Activated CD4-positive, alpha-beta memory T cell treated with anti-CD3 and anti-CD28 coated beads, Interleukin-2, amount 10 ng/mL, durations not matched to agents 7 days and 5 days (primary cell): Measurements from ENCODE around the gene SLC8A2. TPM values are rescaled to one million over a fixed set of nuclear protein-coding genes. Genes with fewer than 3 reads are reported as not detected.

Source experiments
- CTCF ChIA-PET: fragments of 350-600 bp; sonication (Branson Sonifier 250); formaldehyde crosslinking; loops from one replicate; lab custom pipeline; 2021; ENCODE audit warnings: antibody characterized with exemption, inconsistent platforms; lab: Charles Lee
- POLR2A ChIA-PET: fragments of 350-600 bp; sonication (Branson Sonifier 250); formaldehyde crosslinking; loops from one replicate; lab custom pipeline; 2021; ENCODE audit warnings: antibody characterized with exemption; lab: Charles Lee
- DNase-seq: peaks from one replicate; pipeline ENCODE4 v3.0.0-alpha.2; 2020
- H3K27ac Mint-ChIP-seq: one replicate; pipeline ENCODE4 v1.8.0; 2021; ENCODE audit warnings: mild to moderate bottlenecking, mixed read lengths
- H3K27me3 Mint-ChIP-seq: one replicate; pipeline ENCODE4 v1.8.0; 2021; ENCODE audit warnings: mixed read lengths
- H3K36me3 Mint-ChIP-seq: one replicate; pipeline ENCODE4 v1.8.0; 2021; ENCODE audit warnings: low read depth, mixed read lengths
- H3K4me1 Mint-ChIP-seq: one replicate; pipeline ENCODE4 v1.8.0; 2021; ENCODE audit warnings: mixed read lengths
- H3K4me3 Mint-ChIP-seq: one replicate; pipeline ENCODE4 v1.8.0; 2021; ENCODE audit warnings: mild to moderate bottlenecking, mixed read lengths
- H3K9me3 Mint-ChIP-seq: one replicate; pipeline ENCODE4 v1.8.0; 2021; ENCODE audit warnings: mixed read lengths
- total RNA-seq, 2 experiments: library from RNA; stranded (reverse); gene quantifications; one replicate each; pipeline ENCODE4 v1.2.3, GENCODE V29; 2021

The SLC8A2 gene
- total RNA-seq, 2 experiments from 2014 or later: not detected

DNA sequence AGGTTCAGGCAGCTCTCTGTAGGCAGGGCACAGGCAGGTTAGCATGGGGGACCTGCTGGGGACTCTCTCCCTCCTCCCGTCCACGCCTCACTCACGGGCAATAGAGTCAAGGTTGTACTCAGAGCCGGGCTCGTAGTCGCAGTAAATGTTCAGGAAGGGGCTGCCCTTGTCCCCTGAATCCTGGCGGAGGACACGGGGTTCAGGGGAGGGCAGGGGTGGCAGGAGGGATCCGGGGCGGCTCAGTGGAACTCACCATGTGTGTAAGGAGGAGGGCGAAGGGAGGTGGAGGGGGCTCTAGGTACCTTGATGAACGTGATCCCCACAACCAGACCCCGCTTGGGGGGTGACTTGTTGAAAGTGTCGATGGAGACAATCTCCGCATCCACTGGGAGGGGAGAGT is 11.5 kb upstream of the SLC8A2 start:
- ChIA-PET POLR2A (interaction anchor here (0.6 to 3.0 kb wide), 15 partner anchors 8 to 687 kb away, joined by 3 to 20 read pairs (median 5); partner anchors contain the start of genes BICRA, INAFM1, NAPA and NOP53), CTCF (interaction anchor here (0.6 to 3.3 kb wide), 23 partner anchors 7 to 1166 kb away, joined by 3 to 33 read pairs (median 5); partner anchors contain the start of genes DHX34, NAPA and NOP53)
- H3K4me3 Mint-ChIP-seq: no peak overlapping the region
- H3K9me3 Mint-ChIP-seq: no peaks in the 10 kb centered on the region
- H3K36me3 Mint-ChIP-seq: peaks cover 11% of the 10 kb centered on the region
- peaks cover 36% of the 10 kb centered on the region for H3K4me1 Mint-ChIP-seq
- no peaks in the 10 kb centered on the region for H3K27me3 Mint-ChIP-seq
- DNase-seq: no peak
- H3K27ac Mint-ChIP-seq: no peak overlapping the region

DNA sequence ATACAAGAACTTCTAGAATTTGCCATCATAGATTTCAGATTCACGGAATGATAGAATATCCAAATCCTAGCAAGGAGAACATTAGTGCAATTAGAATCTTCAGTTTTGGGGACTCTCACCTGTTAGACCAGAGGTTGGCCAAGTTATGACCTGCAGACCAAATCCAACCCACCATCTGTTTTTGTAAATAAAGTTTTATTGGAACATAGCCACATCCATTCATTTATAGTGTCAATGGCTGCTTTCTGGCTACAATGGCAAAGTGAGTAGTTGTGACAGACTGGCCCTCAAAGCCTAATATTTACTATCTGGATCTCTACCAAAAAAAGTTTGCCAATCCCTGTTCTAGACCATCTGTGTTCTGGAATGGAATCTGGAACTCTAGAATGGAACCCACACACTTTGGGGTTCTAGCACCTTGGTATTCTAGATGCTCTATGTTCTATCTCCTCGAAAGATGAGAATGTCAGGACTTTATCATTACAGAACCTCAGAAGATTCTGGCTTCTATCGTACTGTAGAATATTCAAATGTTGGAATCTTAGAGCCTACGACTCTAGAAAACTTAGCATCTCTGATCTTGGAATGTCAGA is 9.9 kb upstream of the SLC8A2 start:
- ChIA-PET CTCF (interaction anchor here (0.7 to 2.7 kb wide), 4 partner anchors 9 to 132 kb away, joined by 3 to 16 read pairs (median 4); no protein-coding TSS in a partner anchor), POLR2A (no interaction called here)
- no peaks in the 10 kb centered on the region for H3K27me3 Mint-ChIP-seq

DNA sequence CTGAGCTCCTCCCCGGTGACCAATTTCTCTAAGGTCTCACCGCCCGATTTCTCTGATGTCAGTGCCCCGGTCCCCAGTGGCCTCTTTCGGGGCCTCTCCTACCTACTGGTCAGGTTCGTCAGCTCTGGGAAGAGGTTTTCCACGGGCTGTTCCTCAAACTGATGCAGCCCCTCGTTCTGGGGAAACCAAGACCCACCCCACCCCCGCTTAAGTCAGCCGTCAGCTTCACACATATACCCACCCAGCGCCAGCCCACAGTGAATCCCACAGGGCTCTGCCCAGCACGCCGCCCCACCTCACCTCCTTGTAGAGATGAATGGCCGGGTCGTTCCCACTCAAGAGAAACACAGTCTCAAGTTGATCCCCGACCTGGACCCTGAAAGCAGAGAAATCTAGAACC is 9.0 kb upstream of the SLC8A2 start:
- H3K9me3 Mint-ChIP-seq: no peaks in the 10 kb centered on the region
- no peaks in the 10 kb centered on the region for H3K27me3 Mint-ChIP-seq
- H3K36me3 Mint-ChIP-seq: peaks cover 4% of the 10 kb centered on the region
- peaks cover 29% of the 10 kb centered on the region for H3K4me1 Mint-ChIP-seq
- ChIA-PET CTCF (interaction anchor here (0.7 to 1.0 kb wide), 2 partner anchors 44 to 54 kb away, joined by 3 read pairs; no protein-coding TSS in a partner anchor), POLR2A (no interaction called here)
- no peak overlapping the region for H3K4me3 Mint-ChIP-seq
- DNase-seq: no peak
- H3K27ac Mint-ChIP-seq: no peak overlapping the region

More for the DNA sequence above, 9.9 kb upstream of the SLC8A2 start:
- peaks cover 5% of the 10 kb centered on the region for H3K36me3 Mint-ChIP-seq
- no peaks in the 10 kb centered on the region for H3K9me3 Mint-ChIP-seq
- no peak overlapping the region for H3K4me3 Mint-ChIP-seq
- H3K4me1 Mint-ChIP-seq: peaks cover 33% of the 10 kb centered on the region
- H3K27ac Mint-ChIP-seq: no peak overlapping the region
- DNase-seq: no peak

DNA sequence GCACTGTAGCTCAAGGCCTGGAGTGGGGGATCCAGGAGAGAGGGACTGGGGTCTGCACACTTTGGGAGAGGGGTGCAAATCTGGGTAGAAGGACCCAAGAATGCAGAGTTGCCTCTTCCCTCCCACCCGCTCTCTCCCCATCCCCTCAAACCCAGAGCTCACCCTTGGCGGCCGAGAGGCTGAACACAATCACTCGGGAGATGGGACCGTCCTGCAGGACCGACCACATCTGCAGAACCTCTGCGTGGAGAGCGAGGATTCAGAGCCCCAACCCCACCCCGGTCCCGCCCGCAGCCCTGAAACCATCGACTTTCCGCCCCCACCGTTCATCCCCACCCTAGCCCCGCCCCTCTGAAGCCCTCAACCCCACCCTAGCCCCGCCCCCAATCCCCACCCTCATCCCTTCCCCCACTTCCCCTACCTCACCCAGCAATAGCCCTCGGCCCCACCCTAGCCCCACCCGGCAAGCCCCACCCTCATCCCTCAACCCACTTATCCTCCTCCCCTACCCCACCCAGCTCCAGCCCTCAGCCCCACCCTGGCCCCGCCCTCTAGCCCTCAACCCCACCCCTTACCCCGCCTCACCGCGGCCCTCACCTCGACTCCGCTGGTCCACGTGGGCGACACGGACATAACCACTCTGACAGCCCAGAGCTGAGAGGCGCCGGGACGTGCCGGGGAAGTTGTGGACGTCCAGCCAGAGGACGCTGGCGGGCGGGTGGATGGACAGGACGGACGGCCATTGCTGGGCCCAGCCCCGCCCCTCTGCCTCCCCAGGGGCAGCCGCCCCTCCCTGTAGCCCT is 8.2 kb upstream of the SLC8A2 start:
- POLR2A ChIA-PET: interaction anchor here (1.5 kb wide), 1 partner anchor 34 kb away, joined by 3 read pairs; no protein-coding TSS in a partner anchor
- Mint-ChIP-seq H3K9me3 (no peaks in the 10 kb centered on the region), H3K4me1 (peaks cover 21% of the 10 kb centered on the region), H3K36me3 (no peaks in the 10 kb centered on the region), H3K4me3 (no peak overlapping the region), H3K27ac (no peak overlapping the region), H3K27me3 (no peaks in the 10 kb centered on the region)
- CTCF ChIA-PET: interaction anchor here (1.0 kb wide), 1 partner anchor 43 kb away, joined by 3 read pairs; no protein-coding TSS in a partner anchor
- DNase-seq: no peak

DNA sequence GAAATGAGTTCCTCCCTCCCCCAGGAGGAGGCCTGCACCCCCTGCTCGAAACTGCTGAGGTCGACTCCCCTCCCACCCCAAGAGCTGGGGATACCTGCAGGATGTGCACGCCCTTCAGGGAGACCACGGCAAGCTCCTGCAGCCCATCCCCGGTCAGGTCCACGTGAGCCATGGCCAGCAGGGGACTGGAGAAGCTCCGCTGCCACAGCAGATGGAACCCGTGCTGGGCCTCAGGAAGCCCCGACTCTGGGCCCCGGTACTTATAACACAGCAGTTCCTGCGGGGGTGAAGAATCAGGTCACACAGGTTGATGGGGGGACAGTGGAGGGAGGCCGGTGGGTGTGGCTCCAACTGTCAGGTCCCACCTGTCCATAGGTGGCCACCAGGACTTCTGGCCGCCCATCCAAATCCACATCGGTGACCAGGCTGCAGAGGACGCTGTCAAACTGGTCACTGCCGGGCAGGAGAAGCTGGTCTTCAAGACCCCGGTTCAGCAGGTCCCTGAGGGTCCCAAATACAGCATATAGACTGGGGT is 4.8 kb upstream of the SLC8A2 start:
- no peak for DNase-seq
- H3K4me3 Mint-ChIP-seq: no peak overlapping the region
- peaks cover 3% of the 10 kb centered on the region for H3K27me3 Mint-ChIP-seq
- H3K4me1 Mint-ChIP-seq: peaks cover 10% of the 10 kb centered on the region
- ChIA-PET POLR2A (no interaction called here), CTCF (interaction anchor here (1.1 kb wide), 1 partner anchor 8 kb away, joined by 5 read pairs; the partner anchor contains the start of gene KPTN)
- H3K9me3 Mint-ChIP-seq: no peaks in the 10 kb centered on the region
- no peaks in the 10 kb centered on the region for H3K36me3 Mint-ChIP-seq
- H3K27ac Mint-ChIP-seq: no peak overlapping the region

DNA sequence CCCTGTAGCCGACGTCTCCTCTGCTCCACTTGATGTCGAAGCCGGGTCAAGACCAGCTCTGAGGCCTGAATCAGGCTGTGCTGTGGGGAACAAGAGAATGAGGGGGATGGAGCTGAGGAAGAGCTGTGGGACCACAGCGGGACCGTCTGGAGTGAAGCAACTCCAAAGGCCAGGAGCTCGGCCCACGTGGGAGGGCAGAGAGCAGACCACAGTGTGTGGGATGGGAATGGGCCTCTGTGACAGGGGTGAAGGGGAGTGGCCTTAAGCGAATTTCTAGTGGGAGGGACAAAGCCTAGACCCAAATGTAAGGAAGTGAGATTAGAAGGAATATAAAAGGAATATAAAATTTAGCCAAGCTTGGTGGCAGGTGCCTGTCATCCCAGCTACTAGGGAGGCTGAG is 3.8 kb upstream of the SLC8A2 start:
- Mint-ChIP-seq H3K9me3 (no peaks in the 10 kb centered on the region), H3K4me3 (no peak overlapping the region), H3K4me1 (peaks cover 12% of the 10 kb centered on the region), H3K27ac (no peak overlapping the region), H3K27me3 (peaks cover 11% of the 10 kb centered on the region), H3K36me3 (no peaks in the 10 kb centered on the region)
- POLR2A ChIA-PET: interaction anchor here (1.8 kb wide), 1 partner anchor 9 kb away, joined by 5 read pairs; the partner anchor contains the start of gene KPTN
- CTCF ChIA-PET: interaction anchor here (1.1 kb wide), 1 partner anchor 9 kb away, joined by 5 read pairs; the partner anchor contains the start of gene KPTN
- DNase-seq: no peak

DNA sequence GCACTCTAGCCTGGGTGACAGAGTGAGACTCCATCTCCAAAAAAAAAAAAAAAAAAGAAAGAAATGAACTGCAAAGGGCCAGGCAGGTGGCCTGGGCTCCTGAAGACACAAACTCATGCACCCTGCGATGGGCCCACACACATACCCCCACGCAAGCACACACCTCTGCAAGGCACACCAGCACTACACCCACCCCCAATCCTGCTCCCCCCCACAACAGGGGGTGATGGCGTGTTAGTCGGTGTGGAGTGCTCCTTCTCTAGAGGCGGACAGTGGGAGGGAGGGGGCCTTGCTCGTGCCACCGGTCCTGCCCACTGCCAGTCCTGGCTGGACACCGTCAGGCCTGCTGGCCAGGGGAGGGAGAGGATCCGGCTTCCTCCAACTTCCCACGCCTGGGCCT is 1.6 kb upstream of the SLC8A2 start:
- no peak overlapping the region for H3K27ac Mint-ChIP-seq
- no peak overlapping the region for H3K4me3 Mint-ChIP-seq
- ChIA-PET POLR2A (no interaction called here), CTCF (interaction anchor here (2.3 kb wide), 1 partner anchor 10 kb away, joined by 8 read pairs; the partner anchor contains the start of gene KPTN)
- H3K9me3 Mint-ChIP-seq: no peaks in the 10 kb centered on the region
- DNase-seq: no peak
- peaks cover 7% of the 10 kb centered on the region for H3K4me1 Mint-ChIP-seq
- peaks cover 31% of the 10 kb centered on the region for H3K27me3 Mint-ChIP-seq
- no peaks in the 10 kb centered on the region for H3K36me3 Mint-ChIP-seq

DNA sequence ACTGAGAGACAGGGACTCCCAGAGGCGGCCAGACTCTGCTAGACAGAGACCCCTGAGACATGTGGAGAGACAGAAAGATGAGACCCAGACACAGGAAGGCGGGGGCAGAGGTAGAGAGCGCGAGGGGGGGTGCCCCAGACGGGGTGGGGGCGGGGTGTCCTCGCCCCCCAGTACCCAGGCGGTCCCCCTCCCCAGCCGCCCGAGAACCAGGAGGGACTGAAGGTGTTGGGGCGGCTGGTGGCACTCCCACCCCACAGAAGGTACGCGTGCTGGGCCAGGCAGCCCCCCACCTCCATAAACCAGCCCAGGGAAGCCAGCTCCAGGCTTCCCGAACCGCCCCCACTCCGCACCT is 336 bp downstream of the SLC8A2 start:
- no peak for DNase-seq
- Mint-ChIP-seq H3K4me1 (peaks cover 7% of the 10 kb centered on the region), H3K27me3 (peaks cover 39% of the 10 kb centered on the region), H3K4me3 (no peak overlapping the region), H3K36me3 (no peaks in the 10 kb centered on the region), H3K27ac (no peak overlapping the region), H3K9me3 (no peaks in the 10 kb centered on the region)
- ChIA-PET CTCF (no interaction called here), POLR2A (no interaction called here)

DNA sequence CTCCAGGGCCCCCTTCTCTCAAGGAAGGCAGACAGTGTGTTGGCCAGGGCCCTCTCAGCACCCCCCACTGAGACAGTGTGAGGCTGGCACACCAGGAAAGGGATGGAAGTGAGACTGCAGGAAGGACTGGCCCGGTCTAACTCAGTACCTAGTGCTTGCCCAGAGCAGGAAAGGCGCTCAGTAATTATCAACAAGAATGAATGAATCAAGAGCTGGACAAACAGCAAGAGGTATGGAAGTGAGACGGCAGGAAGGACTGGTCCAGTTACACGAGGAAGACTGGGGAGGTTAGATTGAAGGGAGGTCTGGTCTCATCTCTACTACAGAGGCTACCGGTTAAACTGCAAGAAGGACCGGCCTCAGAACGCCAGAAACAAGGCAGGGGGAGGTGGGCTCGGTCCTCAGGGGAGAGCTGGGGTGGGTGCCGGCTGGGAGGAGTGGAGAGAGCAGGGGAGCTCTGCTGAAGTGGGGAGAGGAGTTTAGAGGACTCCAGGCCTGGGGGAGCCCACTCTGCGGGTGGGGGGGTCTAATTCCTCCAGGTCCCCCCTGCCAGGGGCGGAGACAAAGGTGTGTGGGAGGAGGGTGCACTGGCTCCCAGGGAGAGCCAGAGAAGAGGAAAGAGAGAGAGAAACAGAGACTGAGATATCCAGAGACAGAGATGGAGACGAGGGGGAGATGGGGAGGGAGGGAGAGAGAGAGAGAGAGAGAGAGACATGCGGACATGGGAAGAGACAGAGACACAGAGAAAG is 1.1 kb downstream of the SLC8A2 start:
- no peaks in the 10 kb centered on the region for H3K36me3 Mint-ChIP-seq
- H3K4me1 Mint-ChIP-seq: peaks cover 7% of the 10 kb centered on the region
- peaks cover 39% of the 10 kb centered on the region for H3K27me3 Mint-ChIP-seq
- no peak overlapping the region for H3K27ac Mint-ChIP-seq
- POLR2A ChIA-PET: no interaction called here
- CTCF ChIA-PET: no interaction called here
- no peaks in the 10 kb centered on the region for H3K9me3 Mint-ChIP-seq
- DNase-seq: no peak
- no peak overlapping the region for H3K4me3 Mint-ChIP-seq

DNA sequence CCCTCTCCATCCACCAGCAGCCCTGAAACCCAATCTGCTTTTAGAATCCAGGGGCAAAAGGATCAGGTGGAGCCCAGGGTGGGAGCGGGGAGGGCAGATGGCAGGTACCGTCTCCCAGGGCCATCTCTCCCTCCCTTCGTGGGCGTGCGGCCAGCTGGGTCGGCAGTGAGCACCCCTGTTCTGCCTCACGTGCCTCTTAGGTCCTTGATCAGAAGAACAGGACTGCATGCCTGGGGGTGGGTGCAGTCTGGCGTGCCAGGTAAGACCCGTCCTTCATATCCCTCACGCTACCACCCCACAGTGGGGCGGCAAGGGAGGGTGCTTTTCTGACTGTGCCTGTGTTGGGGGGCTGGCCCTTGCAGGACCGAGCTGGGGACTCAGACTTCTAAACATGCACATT is 2.0 kb downstream of the SLC8A2 start:
- ChIA-PET POLR2A (no interaction called here), CTCF (no interaction called here)
- Mint-ChIP-seq H3K4me1 (peaks cover 7% of the 10 kb centered on the region), H3K27me3 (peaks cover 43% of the 10 kb centered on the region), H3K36me3 (no peaks in the 10 kb centered on the region), H3K9me3 (no peaks in the 10 kb centered on the region), H3K4me3 (no peak overlapping the region), H3K27ac (no peak overlapping the region)
- DNase-seq: no peak

DNA sequence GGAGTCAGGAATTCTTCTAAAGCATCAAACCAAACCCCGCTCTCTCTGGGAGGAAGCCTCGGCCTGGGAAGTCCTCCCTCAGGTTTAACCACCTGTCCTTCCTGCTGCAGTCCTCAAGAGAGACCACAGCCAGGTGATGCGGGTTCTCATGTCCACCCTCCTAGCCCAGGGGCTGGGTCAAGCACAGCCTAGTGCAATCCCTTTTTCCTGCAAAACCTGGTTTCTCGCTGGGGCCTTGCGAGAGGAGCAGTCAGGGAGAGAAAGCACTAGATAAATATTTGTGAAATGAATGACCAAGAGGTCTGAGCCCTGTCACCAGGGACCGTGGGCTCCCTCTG is 2.4 kb downstream of the SLC8A2 start:
- Mint-ChIP-seq H3K9me3 (no peaks in the 10 kb centered on the region), H3K4me1 (peaks cover 7% of the 10 kb centered on the region), H3K27ac (no peak overlapping the region), H3K36me3 (no peaks in the 10 kb centered on the region), H3K27me3 (peaks cover 47% of the 10 kb centered on the region), H3K4me3 (no peak overlapping the region)
- CTCF ChIA-PET: no interaction called here
- POLR2A ChIA-PET: no interaction called here
- DNase-seq: no peak

DNA sequence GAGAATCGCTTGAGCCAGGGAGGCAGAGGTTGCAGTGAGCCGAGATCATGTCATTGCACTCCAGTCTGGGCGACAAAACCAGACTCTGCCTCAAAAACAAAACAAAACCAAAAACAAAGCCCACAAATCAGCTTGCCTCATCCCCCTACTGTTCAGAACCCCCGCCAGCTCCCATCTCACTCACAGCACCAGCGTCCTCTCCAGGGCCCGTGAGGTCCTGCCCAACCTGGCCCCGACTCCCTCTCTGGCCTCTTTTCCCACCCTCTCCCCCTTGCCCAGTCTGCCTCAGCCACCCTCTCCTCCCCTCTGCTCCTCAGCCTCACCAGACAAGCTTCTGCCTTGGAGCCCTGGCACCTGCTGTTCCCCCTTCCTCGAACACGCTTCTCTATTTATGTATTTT is 3.8 kb downstream of the SLC8A2 start:
- Mint-ChIP-seq H3K4me1 (peaks cover 7% of the 10 kb centered on the region), H3K27ac (no peak overlapping the region), H3K9me3 (no peaks in the 10 kb centered on the region), H3K27me3 (peaks cover 48% of the 10 kb centered on the region), H3K36me3 (no peaks in the 10 kb centered on the region), H3K4me3 (no peak overlapping the region)
- CTCF ChIA-PET: interaction anchor here (1.3 kb wide), 1 partner anchor 16 kb away, joined by 5 read pairs; the partner anchor contains the start of gene KPTN
- POLR2A ChIA-PET: interaction anchor here (1.1 kb wide), 1 partner anchor 17 kb away, joined by 3 read pairs; the partner anchor contains the start of gene KPTN
- DNase-seq: no peak
